Activated CD8-positive, alpha-beta T cell treated with anti-CD3 and anti-CD28 coated beads for 36 hours (primary cell): Measurements from ENCODE around the gene P3R3URF. TPM values are rescaled to one million over a fixed set of nuclear protein-coding genes. Genes with fewer than 3 reads are reported as not detected.

Experiments
- ATAC-seq: fragments of 200-7000 bp; cut with Tn5 transposase; one replicate; pipeline ENCODE4 v1.10.0; 2021; ENCODE audit warnings: mild to moderate bottlenecking, moderate library complexity
- CTCF ChIA-PET: fragments of 350-600 bp; sonication (Branson Sonifier 250); formaldehyde crosslinking; loops from one replicate; lab custom pipeline; 2021; ENCODE audit warnings: antibody characterized with exemption; lab: Charles Lee
- POLR2A ChIA-PET: fragments of 350-600 bp; sonication (Branson Sonifier 250); formaldehyde crosslinking; loops from one replicate; lab custom pipeline; 2021; ENCODE audit warnings: antibody characterized with exemption; lab: Charles Lee
- DNase-seq: peaks from one replicate; pipeline ENCODE4 v3.0.0-alpha.2; 2020
- H3K27ac Mint-ChIP-seq: one replicate; pipeline ENCODE4 v1.8.0; 2021; ENCODE audit warnings: mild to moderate bottlenecking, mixed read lengths
- H3K27me3 Mint-ChIP-seq: one replicate; pipeline ENCODE4 v1.8.0; 2021; ENCODE audit warnings: mixed read lengths
- H3K36me3 Mint-ChIP-seq: one replicate; pipeline ENCODE4 v1.8.0; 2021; ENCODE audit warnings: low read depth, mixed read lengths
- H3K4me1 Mint-ChIP-seq: one replicate; pipeline ENCODE4 v1.8.0; 2021; ENCODE audit warnings: low read depth, mixed read lengths
- H3K4me3 Mint-ChIP-seq: one replicate; pipeline ENCODE4 v1.8.0; 2021; ENCODE audit warnings: mild to moderate bottlenecking, moderate library complexity, mixed read lengths
- H3K9me3 Mint-ChIP-seq: one replicate; pipeline ENCODE4 v1.8.0; 2021; ENCODE audit warnings: mixed read lengths
- intact Hi-C: fragments of 100-400 bp; cut with micrococcal nuclease; formaldehyde crosslinking; loops from one replicate; pipeline ENCODE4 v1.10.0; 2022
- total RNA-seq, 2 experiments: library from RNA; stranded (reverse); gene quantifications; one replicate each; pipeline ENCODE4 v1.2.3, GENCODE V29; 2021
- TF ChIP-seq, protein P1 (sequence below): fragments of 200-600 bp; IDR thresholded peaks from one replicate; pipeline ENCODE4 v1.8.0; 2022; ENCODE audit warnings: antibody characterized with exemption, mild to moderate bottlenecking

Gene P3R3URF
- total RNA-seq, 2 experiments from 2014 or later: not detected

DNA sequence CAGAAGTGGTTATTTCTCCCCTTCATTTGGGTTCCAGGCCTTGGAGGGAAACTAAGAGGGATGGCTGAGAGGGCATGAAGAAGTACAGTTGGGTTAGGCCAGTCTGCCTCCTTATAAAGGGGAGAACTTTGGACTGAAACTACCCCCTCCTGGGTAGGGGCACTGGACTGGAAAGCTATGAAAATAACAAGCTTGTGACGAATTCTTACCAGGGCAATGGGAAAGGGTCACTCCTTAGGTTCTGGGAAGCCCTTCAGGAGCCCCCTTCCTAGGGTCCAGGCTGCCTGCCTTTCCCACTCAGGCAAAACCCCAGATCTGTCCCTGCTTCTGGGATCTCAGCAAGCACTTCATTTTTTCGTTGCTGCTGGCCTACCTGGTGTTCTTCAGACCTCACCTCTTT, 9.8 kb upstream of the P3R3URF start:
- TF ChIP-seq, protein P1, sequence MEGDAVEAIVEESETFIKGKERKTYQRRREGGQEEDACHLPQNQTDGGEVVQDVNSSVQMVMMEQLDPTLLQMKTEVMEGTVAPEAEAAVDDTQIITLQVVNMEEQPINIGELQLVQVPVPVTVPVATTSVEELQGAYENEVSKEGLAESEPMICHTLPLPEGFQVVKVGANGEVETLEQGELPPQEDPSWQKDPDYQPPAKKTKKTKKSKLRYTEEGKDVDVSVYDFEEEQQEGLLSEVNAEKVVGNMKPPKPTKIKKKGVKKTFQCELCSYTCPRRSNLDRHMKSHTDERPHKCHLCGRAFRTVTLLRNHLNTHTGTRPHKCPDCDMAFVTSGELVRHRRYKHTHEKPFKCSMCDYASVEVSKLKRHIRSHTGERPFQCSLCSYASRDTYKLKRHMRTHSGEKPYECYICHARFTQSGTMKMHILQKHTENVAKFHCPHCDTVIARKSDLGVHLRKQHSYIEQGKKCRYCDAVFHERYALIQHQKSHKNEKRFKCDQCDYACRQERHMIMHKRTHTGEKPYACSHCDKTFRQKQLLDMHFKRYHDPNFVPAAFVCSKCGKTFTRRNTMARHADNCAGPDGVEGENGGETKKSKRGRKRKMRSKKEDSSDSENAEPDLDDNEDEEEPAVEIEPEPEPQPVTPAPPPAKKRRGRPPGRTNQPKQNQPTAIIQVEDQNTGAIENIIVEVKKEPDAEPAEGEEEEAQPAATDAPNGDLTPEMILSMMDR: no peak
- intact Hi-C loops: no loop called here
- Mint-ChIP-seq H3K27me3 (no peaks in the 10 kb centered on the region), H3K4me3 (no peak overlapping the region), H3K9me3 (no peaks in the 10 kb centered on the region), H3K27ac (peak overlapping the region; percentile 91), H3K36me3 (peaks cover 7% of the 10 kb centered on the region), H3K4me1 (peaks cover 22% of the 10 kb centered on the region)
- no peak for ATAC-seq
- CTCF ChIA-PET: interaction anchor here (8.9 kb wide), 1 partner anchor 37 kb away, joined by 54 read pairs; no protein-coding TSS in a partner anchor
- POLR2A ChIA-PET: interaction anchor here (1.9 kb wide), 1 partner anchor 11 kb away, joined by 8 read pairs; no protein-coding TSS in a partner anchor
- DNase-seq: no peak

DNA sequence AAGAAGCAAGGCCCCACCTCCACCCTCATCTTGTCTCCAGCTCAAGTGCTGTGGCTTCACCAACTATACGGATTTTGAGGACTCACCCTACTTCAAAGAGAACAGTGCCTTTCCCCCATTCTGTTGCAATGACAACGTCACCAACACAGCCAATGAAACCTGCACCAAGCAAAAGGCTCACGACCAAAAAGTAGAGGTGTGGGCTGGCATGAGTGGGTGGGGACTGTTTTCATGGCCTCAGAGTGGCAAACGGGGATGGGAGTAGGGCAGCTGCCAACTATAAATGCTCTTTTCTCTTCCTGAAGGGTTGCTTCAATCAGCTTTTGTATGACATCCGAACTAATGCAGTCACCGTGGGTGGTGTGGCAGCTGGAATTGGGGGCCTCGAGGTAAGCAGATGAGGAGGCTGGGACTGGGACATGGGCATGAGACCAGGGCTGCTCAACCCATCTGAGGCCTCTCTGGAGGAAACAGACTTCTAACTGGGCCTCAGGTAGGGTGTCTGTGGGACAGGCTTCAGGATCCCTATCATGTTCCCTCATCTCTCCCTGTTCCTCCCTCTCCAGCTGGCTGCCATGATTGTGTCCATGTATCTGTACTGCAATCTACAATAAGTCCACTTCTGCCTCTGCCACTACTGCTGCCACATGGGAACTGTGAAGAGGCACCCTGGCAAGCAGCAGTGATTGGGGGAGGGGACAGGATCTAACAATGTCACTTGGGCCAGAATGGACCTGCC, 8.8 kb upstream of the P3R3URF start:
- CTCF ChIA-PET: interaction anchor here (0.7 to 8.9 kb wide), 3 partner anchors 18 to 148 kb away, joined by 3 to 55 read pairs (median 54); no protein-coding TSS in a partner anchor

DNA sequence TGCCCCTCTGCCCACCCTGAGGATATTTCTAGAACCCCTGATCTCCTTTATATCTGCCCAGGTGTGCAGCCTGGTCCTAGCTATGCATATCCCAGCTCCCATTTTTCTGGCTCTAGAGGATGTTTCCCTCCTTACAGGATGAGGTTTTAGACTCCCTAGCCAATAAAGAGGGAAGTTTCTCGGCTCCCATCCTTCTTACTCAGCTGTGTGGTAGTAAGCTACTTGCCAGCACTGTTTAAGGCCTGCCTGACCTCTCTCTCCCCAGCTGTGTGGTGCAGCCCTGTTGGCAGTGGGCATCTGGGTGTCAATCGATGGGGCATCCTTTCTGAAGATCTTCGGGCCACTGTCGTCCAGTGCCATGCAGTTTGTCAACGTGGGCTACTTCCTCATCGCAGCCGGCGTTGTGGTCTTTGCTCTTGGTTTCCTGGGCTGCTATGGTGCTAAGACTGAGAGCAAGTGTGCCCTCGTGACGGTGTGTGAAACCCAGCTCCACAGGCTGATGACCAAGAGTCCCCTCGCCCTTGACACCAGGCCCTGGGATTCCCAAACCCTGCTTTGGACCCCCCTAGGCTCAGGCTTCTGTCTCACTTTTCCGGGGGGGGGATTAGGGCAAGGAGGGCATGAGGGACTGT, 7.8 kb upstream of the P3R3URF start:
- H3K9me3 Mint-ChIP-seq: no peaks in the 10 kb centered on the region
- no peaks in the 10 kb centered on the region for H3K27me3 Mint-ChIP-seq
- peaks cover 22% of the 10 kb centered on the region for H3K4me1 Mint-ChIP-seq
- no peak for ATAC-seq
- no peaks in the 10 kb centered on the region for H3K36me3 Mint-ChIP-seq
- POLR2A ChIA-PET: interaction anchor here (0.8 to 2.1 kb wide), 4 partner anchors 10 to 142 kb away, joined by 3 to 9 read pairs (median 4); no protein-coding TSS in a partner anchor
- intact Hi-C loops: no loop called here
- CTCF ChIA-PET: interaction anchor here (4.9 to 8.9 kb wide), 2 partner anchors 39 to 147 kb away, joined by 54 to 55 read pairs; no protein-coding TSS in a partner anchor
- DNase-seq: peak; percentile 24
- TF ChIP-seq, protein P1: no peak
- H3K27ac Mint-ChIP-seq: peak overlapping the region; percentile 91
- H3K4me3 Mint-ChIP-seq: no peak overlapping the region

More for the DNA sequence above, 8.8 kb upstream of the P3R3URF start:
- POLR2A ChIA-PET: interaction anchor here (2.0 to 2.1 kb wide), 2 partner anchors 9 to 10 kb away, joined by 5 to 9 read pairs; no protein-coding TSS in a partner anchor
- intact Hi-C loops: no loop called here
- Mint-ChIP-seq H3K27ac (peak overlapping the region; percentile 91), H3K27me3 (no peaks in the 10 kb centered on the region), H3K4me1 (peaks cover 22% of the 10 kb centered on the region), H3K36me3 (peaks cover 3% of the 10 kb centered on the region), H3K9me3 (no peaks in the 10 kb centered on the region), H3K4me3 (peak overlapping the region; percentile 52)
- TF ChIP-seq, protein P1: no peak
- DNase-seq: peak; percentile 90
- peak; percentile 88 for ATAC-seq

DNA sequence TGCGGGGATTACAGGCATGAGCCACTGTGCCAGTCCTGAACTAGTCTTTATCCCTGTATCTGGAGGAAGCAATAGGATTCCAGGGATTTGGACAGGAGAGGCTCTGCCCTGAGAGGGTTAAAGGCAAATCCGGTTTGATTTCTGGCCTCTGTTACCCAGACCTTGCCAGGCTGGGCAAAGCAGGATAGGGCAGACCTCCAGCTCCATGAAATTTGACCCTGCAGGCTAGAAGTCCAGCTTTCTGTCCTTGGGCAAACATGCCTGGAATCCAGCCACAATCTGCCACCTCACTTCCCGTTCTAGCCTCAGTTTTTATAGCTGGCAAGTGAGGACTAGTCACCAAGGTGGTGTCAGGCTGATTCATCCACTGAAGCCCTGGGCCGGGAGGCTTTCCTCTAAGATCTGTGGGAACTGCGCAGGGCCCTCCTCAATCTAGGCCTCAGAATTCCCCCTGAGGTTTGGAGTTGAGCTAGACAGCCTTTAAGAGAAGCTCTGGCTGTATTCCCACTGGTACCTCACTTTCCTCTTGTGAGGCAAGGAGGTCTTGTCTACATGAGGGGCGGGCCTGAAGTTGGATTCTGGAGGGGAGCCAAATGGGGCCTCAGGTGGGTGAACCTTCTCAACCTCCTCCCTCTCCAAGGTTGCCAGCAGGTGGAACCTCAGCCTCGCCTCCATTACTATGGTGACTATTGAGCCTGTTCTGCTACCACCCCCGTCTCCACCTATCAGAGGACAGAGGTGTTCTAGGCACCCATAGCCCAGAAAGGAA, 7.0 kb upstream of the P3R3URF start:
- intact Hi-C loops: no loop called here
- Mint-ChIP-seq H3K9me3 (no peaks in the 10 kb centered on the region), H3K27me3 (no peaks in the 10 kb centered on the region), H3K4me3 (no peak overlapping the region), H3K36me3 (no peaks in the 10 kb centered on the region), H3K4me1 (peaks cover 22% of the 10 kb centered on the region), H3K27ac (no peak overlapping the region)
- TF ChIP-seq, protein P1: no peak
- DNase-seq (no peak), ATAC-seq (no peak)
- POLR2A ChIA-PET: interaction anchor here (0.6 to 1.0 kb wide), 3 partner anchors 40 to 313 kb away, joined by 3 to 4 read pairs (median 3); no protein-coding TSS in a partner anchor
- CTCF ChIA-PET: interaction anchor here (1.4 to 8.9 kb wide), 5 partner anchors 7 to 146 kb away, joined by 3 to 55 read pairs (median 5); no protein-coding TSS in a partner anchor
